SW480 (cell line): ENCODE data around the gene FNDC1.

Source experiments
- DNase-seq: peaks from one replicate; pipeline ENCODE4 v3.0.0-alpha.2; 2016; ENCODE audit warnings: low spot score

The FNDC1 gene

DNA sequence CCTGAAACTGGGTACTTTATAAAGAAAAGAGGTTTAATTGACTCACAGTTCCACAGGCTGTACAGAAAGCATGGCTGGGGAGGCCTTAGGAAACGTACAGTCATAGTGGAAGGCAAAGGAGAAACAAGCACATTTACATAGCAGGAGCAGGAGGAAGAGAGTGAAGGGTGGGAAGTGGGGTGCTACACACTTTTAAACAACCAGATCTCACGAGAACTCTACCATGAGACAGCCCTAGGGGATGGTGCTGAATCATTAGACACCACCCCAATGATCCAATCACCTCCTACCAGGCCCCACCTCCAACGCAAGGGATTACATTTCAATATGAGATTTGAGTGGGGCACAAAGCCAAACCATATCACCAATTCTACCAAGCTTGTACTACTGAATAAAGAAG lies 7.4 kb upstream of the FNDC1 start:
- no peak for DNase-seq

DNA sequence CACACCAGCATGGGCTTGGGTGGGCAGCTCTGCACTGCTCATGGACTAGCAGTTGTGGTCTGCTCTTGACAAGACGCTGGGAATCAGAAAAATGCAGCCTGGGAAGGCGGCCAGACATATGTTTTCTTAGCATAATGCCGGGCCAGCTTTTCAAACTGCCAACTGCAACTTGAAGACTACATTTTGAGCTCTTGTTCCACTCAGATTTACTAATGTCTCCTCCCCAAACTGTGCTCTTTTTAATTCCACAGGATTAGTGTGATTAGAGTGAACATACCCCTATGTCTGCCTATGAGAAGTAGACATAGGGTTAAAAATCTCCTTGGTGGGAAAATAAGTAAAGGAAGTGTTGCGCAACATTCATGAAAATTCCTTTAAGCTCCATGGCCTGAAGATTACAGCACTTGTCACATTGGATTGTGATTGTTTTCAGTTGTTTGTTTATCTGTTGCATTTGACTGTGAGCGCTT lies 5.3 kb upstream of the FNDC1 start:
- DNase-seq: no peak

DNA sequence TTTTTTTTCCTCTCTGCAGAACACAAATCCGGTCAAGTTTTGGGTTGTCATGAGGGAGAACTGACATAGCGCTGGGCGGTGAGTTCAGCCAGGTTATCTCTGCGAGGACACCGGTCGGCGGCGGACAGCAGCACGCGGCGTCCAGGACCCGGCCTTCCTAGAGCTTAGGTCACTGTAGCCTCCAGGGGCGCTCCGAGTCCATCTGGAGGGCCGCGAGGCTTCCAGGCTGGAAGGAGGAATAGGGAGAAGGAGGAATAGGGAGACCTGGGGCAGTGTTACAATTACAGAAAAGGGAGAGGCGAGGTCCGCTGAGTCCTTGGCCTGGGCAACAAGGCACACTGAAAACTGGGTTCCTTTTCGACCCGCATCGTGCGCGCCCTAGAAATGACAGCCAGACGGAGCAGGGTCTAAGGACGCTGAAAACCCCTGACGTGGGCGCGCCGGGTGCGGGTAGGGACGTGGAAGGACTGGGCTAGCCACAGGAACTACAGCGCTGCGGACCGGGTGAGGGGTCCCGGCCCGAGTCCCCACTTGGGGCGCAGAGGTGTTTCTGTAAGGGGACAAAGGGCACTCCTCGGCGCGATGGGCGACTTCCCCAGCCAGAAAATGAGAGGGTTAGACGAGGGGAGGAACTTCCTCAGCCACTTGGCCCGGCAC lies 536 bp upstream of the FNDC1 start:
- no peak for DNase-seq

GRCh38 chr6:159169557-159170332 lies 545 bp downstream of the FNDC1 start:
- DNase-seq: no peak

DNA sequence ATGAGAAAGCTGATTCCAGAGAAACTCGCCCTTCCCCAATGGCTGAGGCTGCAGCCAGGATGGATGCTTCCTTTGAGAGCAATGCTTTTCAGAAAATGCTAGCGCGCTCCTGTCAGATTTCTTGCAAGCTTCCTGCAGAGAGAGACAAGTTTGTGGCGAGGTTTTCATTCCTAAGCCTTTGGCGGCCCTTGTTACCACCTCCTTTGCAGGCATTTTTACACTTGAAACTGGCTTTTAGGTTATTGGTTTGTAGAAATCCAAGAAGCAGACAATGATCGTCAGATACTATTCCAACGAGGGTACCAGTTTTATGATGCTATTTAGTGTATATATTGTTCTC lies 1.1 kb downstream of the FNDC1 start:
- no peak for DNase-seq

- DNase-seq: no peak
Observed at GRCh38 chr6:159170999-159171712, 2.0 kb downstream of the FNDC1 start.

DNA sequence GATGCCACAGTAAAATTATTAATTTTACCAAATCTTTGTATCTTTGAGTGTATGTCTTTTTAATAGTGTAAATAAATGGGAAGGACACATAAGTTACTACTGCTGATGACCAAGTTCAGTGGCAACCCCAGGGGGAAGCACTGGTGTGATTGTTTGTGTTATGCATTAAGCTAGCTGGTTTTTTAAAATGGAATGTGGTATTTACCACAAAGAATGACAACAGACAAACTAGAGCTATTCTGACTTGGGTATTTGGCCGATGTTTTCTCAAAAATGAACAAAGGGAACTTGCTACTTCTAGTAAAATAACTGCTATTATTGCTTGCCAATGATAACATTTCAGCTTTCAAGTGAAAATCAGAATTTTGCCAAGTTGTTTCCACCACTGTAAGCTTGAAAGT lies 2.9 kb downstream of the FNDC1 start:
- DNase-seq: no peak

- DNase-seq: peak; percentile 53
Observed at GRCh38 chr6:159174263-159174969, 5.2 kb downstream of the FNDC1 start.

- DNase-seq: no peak
Observed at GRCh38 chr6:159176913-159177312, 7.7 kb downstream of the FNDC1 start.

GRCh38 chr6:159178847-159179246 lies 9.6 kb downstream of the FNDC1 start:
- DNase-seq: no peak

- DNase-seq: no peak
Observed at GRCh38 chr6:159180001-159180400, 10.8 kb downstream of the FNDC1 start.

DNA sequence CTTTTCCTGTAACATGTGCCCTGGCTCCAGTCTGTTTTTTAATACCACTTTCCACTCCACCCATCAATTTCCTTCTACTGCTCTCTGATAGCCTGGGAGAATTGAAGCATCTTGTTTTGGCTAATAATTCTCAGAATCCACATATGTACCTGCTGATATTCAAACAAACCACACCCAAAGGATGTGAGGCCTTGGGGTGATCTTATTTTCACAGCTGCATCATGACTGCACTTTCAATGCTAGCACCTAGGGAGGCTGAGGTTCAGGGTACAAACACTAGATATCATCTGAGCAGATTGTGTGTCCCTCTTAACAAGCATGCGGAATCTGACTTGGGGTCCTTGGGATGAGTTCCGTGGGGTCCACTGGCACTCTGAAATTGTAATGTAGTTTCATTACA lies 12.7 kb downstream of the FNDC1 start:
- DNase-seq: no peak

GRCh38 chr6:159184559-159184958 lies 15.4 kb downstream of the FNDC1 start:
- DNase-seq: no peak

DNA sequence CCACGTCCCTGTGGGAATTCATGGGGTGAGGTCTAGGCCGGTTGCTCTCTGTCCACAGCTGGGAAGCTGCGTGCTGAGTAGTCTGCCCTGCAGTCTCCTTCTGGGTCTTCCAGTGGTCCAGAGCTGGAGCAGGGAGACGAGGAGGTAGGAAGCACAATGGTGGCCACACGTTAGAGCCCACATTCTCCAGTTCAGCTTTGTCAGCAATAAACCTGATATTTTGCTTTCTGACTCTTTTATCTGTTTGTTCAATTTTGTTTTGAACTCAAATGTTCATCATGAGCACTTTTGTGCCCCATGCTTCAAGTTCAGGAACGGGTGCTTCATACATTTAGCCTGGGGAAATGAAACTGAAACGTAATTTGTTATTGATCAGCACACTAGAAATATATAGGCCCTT lies 21.3 kb downstream of the FNDC1 start:
- DNase-seq: no peak

GRCh38 chr6:159193923-159194322 lies 24.7 kb downstream of the FNDC1 start:
- no peak for DNase-seq

DNA sequence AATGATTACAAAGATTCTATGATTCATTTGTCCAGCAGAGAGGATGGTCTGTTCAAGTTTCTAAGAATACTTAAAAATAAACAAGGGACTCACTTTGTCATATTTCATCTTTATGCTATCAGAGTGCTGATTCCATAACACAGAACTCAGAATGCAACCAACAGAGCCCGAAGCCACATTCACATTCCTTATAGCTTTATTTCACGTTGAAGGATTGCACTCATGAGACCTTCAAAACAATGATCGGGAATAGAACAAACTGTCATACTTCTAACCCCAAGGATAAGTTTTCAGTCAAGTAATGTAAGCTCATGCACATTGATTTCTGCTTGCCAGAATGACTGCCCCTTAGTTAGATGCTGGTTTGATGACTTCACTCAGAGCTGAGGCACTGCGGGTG lies 25.2 kb downstream of the FNDC1 start:
- DNase-seq: no peak

GRCh38 chr6:159196430-159196975 lies 27.3 kb downstream of the FNDC1 start:
- DNase-seq: no peak

DNA sequence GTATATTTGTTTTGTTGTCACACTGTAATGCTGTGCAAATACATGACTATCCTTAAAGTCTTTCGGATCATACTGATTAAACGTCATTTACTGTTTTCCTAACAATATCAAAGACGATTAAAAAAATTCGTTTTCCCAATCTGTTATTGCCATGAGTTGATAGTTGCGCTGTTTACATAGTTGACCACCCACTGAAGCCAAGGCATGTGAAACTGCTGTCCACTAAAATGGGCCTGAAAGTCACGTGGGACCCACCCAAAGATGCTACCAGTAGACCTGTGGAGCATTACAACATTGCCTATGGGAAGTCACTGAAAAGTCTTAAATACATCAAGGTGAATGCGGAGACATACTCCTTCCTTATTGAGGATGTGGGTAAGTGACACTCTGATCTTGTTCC lies 28.1 kb downstream of the FNDC1 start:
- DNase-seq: no peak

DNA sequence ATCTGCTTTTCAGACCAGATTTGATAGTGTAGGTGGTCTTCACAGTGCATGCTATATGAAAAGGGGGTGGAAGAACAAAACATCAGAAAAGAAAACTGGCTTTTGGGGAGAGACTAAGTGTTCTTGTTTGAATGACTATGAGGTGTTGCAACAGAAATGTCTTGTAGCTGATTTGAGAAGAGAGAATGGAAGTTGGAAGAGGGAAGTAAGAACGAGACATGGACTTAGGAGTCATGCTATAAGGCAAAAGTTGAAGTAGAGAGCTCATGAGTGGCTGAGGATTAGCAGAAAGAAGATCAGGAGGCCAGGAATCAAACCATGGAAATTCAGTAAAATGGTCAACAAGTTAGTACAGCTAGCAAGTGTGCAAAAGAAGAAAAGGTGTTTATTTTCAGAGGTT lies 32.1 kb downstream of the FNDC1 start:
- no peak for DNase-seq

DNA sequence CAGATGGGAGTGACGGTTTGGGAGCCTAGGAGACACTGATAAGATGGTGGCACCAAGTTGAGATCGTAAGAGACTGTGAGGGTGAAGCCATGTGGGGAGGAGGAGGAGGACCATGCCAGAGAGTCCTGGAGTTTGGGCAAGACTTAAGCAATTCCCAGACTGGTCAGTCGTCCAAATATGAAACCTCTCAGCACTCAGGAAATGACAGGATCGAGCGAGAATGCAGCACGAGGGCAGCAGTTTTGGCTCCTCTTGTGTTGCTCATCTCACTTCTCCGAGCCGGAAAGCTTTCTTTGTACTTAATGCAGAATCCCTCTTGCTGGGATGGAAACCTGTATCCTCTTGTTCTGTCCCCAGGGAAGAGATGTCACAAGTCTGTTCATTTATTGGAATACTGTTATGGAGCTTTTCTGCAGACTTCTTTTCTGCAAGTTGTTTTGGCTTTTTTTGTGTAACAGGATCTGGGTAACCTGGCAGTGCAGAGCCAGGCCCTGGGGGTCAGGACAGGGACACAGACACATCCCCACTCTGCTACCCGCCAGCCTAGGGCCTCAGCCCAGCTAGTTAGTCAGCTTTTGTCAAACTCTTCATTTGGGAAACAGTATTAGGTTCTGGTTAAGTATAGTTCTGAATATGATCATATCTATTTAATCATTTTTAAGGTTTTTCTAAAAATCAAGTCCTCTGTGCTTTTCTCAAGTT lies 34.3 kb downstream of the FNDC1 start:
- DNase-seq: no peak

- DNase-seq: no peak
Observed at GRCh38 chr6:159204605-159205004, 35.4 kb downstream of the FNDC1 start.

GRCh38 chr6:159212028-159212427 lies 42.8 kb downstream of the FNDC1 start:
- no peak for DNase-seq
